Liver (tissue), 9 donors: Measurements from ENCODE around the gene AGMAT. TPM values are rescaled to one million over a fixed set of nuclear protein-coding genes. Genes with fewer than 3 reads are reported as not detected.

Source experiments
- DNase-seq: peaks from one replicate; pipeline ENCODE4 v3.0.0-alpha.2; 2017; ENCODE audit warnings: low spot score
- H3K27ac ChIP-seq, 2 donors: one replicate each; pipeline ENCODE4 v1.7.0; 2013; ENCODE audit warnings: inconsistent platforms in 2 of 2, low read length in 2 of 2, control low read depth in 1 of 2, low read depth in 1 of 2, mild to moderate bottlenecking in 1 of 2
- H3K27me3 ChIP-seq, 4 donors: one replicate each; pipeline versions ENCODE4 v1.6.1 to v1.7.0; 2013; ENCODE audit warnings: low read length in 3 of 4, inconsistent platforms in 1 of 4, mild to moderate bottlenecking in 1 of 4, moderate library complexity in 1 of 4; ENCODE audit not compliant: control insufficient read depth in 4 of 4, insufficient read depth in 4 of 4
- H3K36me3 ChIP-seq, 4 donors: one replicate each; pipeline versions ENCODE4 v1.6.1 to v1.7.0; 2013; ENCODE audit warnings: low read length in 3 of 4, mild to moderate bottlenecking in 3 of 4, low read depth in 1 of 4, moderate library complexity in 1 of 4; ENCODE audit not compliant: control insufficient read depth in 4 of 4, insufficient read depth in 3 of 4
- H3K4me1 ChIP-seq, 4 donors: one replicate each; pipeline versions ENCODE4 v1.6.1 to v1.7.0; 2013; ENCODE audit warnings: low read length in 3 of 4, mild to moderate bottlenecking in 3 of 4, moderate library complexity in 1 of 4; ENCODE audit not compliant: control insufficient read depth in 4 of 4, insufficient read depth in 4 of 4
- H3K4me3 ChIP-seq, 3 donors: one replicate each; pipeline versions ENCODE4 v1.6.1 to v1.7.0; 2013; ENCODE audit warnings: low read length in 3 of 3, control low read depth in 1 of 3, low read depth in 1 of 3, mild to moderate bottlenecking in 1 of 3
- H3K9ac ChIP-seq, 2 donors: one replicate each; pipeline ENCODE4 v1.7.0; 2013; ENCODE audit warnings: low read length in 2 of 2, mild to moderate bottlenecking in 2 of 2, moderate library complexity in 2 of 2, control low read depth in 1 of 2, low read depth in 1 of 2
- H3K9me3 ChIP-seq, 4 donors: one replicate each; pipeline versions ENCODE4 v1.6.1 to v1.7.0; 2013; ENCODE audit warnings: low read length in 3 of 4; ENCODE audit not compliant: control insufficient read depth in 4 of 4
- EGR1 ChIP-seq, 2 donors: IDR thresholded peaks; 2 replicates each; pipeline ENCODE4 v1.6.1; 2016 to 2018; ENCODE audit warnings: antibody characterized with exemption in 2 of 2, low read depth in 2 of 2
- FOXA2 ChIP-seq: IDR thresholded peaks from 2 replicates; pipeline ENCODE4 v1.6.1; 2016; ENCODE audit warnings: antibody characterized with exemption
- HNF4A ChIP-seq, 2 donors: conservative IDR thresholded peaks; 2 replicates each; pipeline ENCODE4 v1.6.1; 2016; ENCODE audit warnings: antibody characterized with exemption in 2 of 2, mild to moderate bottlenecking in 2 of 2
- HNF4G ChIP-seq: IDR thresholded peaks from 2 replicates; pipeline ENCODE4 v1.6.1; 2016; ENCODE audit warnings: antibody characterized with exemption
- JUND ChIP-seq, 2 donors: IDR thresholded peaks; 2 replicates each; pipeline ENCODE4 v1.6.1; 2016; ENCODE audit warnings: antibody characterized with exemption in 2 of 2
- NR2F2 ChIP-seq: IDR thresholded peaks from 2 replicates; pipeline ENCODE4 v1.6.1; 2016; ENCODE audit warnings: antibody characterized with exemption
- RAD21 ChIP-seq, 2 donors: IDR thresholded peaks; 2 replicates each; pipeline ENCODE4 v1.6.1; 2016; ENCODE audit warnings: antibody characterized with exemption in 2 of 2, mild to moderate bottlenecking in 2 of 2
- RXRA ChIP-seq, 2 donors: IDR thresholded peaks; 2 replicates each; pipeline ENCODE4 v1.6.1; 2017 to 2018; ENCODE audit warnings: antibody characterized with exemption in 2 of 2, mild to moderate bottlenecking in 1 of 2
- SP1 ChIP-seq: IDR thresholded peaks from 2 replicates; pipeline ENCODE4 v1.6.1; 2018; ENCODE audit warnings: antibody characterized with exemption, mild to moderate bottlenecking
- YY1 ChIP-seq: IDR thresholded peaks from 2 replicates; pipeline ENCODE4 v1.6.1; 2016; ENCODE audit warnings: antibody characterized with exemption, mild to moderate bottlenecking
- WGBS: extraction: QIAGEN DNeasy Blood & Tissue Kit; methylation state at CpG from one replicate; pipeline ENCODE4 v1.1.7; 2013; 5-methylcytosine and 5-hydroxymethylcytosine counted together
- polyA plus RNA-seq, 2 donors: library from polyadenylated mRNA; stranded (reverse) in 1 of 2; unstranded in 1 of 2; fragments of 200-250 nt in 1 of 2; fragments of >200 nt in 1 of 2; fragmentation: Nextera tagmentation in 1 of 2; extraction: Ambion mirVana in 1 of 2; gene quantifications; one replicate each; pipeline versions ENCODE4 v1.2.1 to v1.2.3, GENCODE V29; 2013 to 2015
- total RNA-seq, 2 donors: library from RNA; depleted of rRNA; stranded (reverse); fragments of >200 nt; gene quantifications; one replicate each; pipeline ENCODE4 v1.2.3, GENCODE V29; 2014
- TF ChIP-seq, protein P1 (sequence below): IDR thresholded peaks from 2 replicates; pipeline ENCODE4 v1.6.1; 2016; ENCODE audit warnings: antibody characterized with exemption
- TF ChIP-seq, protein P2 (sequence below): IDR thresholded peaks from 2 replicates; pipeline ENCODE4 v1.6.1; 2016; ENCODE audit warnings: antibody characterized with exemption
- TF ChIP-seq, protein P3 (sequence below): IDR thresholded peaks from 2 replicates; pipeline ENCODE4 v1.6.1; 2016; ENCODE audit warnings: antibody characterized with exemption
- TF ChIP-seq, protein P4 (sequence below): fragments of 150-350 bp; IDR thresholded peaks from 2 replicates; pipeline ENCODE4 v1.5.1; 2017; ENCODE audit warnings: improper control_type of control experiment, low read depth, low read length; ENCODE audit not compliant: missing input control
- TF ChIP-seq, protein P5 (sequence below): IDR thresholded peaks from 2 replicates; pipeline ENCODE4 v1.6.1; 2016; ENCODE audit warnings: antibody characterized with exemption, mild to moderate bottlenecking
- donor health status: healthy.
- donor health status: healthy.
- donor health status: healthy.
- donor health status: healthy.
- donor health status: healthy.

The AGMAT gene
- total and polyA plus RNA-seq, 4 donors: 31.9 to 83.6 (median 40.6) TPM

DNA sequence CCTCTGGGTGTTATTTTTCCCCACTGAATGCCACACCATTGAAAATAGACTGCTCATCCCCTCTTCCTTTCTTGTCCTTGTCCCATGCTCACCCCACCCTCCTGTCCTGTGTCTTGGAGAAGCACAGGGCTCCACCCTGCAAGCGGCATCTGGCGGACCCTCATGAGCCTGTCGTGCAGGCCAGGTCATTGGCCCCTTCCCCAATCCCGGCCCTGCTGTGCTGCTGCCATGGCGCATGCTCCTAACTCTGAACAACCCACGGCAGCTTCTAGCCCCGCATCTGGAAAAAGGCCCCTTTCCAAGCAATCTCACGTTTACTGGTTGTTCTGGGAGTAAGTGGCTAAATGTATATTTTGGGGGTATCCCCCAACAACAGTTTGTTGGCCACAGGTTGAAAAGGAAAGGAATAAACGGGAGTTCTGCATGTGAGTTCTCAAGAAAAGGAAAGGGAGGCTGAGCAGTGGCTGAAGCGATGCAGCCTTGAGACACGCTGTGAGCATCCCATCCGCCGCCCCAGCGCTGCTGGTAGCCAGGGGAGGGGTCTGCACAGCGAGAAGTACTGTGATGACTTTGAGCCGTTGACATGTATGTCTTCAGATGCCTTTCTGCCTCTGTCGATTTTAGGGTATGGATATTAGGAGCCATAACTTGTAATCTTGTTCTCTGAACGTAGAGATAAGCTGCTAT is 16.3 kb downstream of the AGMAT start:
- Histone ChIP-seq H3K36me3 (peaks cover 9 to 64% (median 46%) of the 10 kb centered on the region in 4 donors), H3K9ac (no peak overlapping the region), H3K27me3 (no peaks in the 10 kb centered on the region), H3K4me3 (no peak overlapping the region), H3K4me1 (no peaks in the 10 kb centered on the region), H3K9me3 (no peaks in the 10 kb centered on the region), H3K27ac (no peak overlapping the region)
- 92% methylated on average over 18 of the region's 18 CpGs for WGBS
- DNase-seq: no peak
- TF ChIP-seq, protein P1, sequence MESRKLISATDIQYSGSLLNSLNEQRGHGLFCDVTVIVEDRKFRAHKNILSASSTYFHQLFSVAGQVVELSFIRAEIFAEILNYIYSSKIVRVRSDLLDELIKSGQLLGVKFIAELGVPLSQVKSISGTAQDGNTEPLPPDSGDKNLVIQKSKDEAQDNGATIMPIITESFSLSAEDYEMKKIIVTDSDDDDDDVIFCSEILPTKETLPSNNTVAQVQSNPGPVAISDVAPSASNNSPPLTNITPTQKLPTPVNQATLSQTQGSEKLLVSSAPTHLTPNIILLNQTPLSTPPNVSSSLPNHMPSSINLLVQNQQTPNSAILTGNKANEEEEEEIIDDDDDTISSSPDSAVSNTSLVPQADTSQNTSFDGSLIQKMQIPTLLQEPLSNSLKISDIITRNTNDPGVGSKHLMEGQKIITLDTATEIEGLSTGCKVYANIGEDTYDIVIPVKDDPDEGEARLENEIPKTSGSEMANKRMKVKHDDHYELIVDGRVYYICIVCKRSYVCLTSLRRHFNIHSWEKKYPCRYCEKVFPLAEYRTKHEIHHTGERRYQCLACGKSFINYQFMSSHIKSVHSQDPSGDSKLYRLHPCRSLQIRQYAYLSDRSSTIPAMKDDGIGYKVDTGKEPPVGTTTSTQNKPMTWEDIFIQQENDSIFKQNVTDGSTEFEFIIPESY: no peak

DNA sequence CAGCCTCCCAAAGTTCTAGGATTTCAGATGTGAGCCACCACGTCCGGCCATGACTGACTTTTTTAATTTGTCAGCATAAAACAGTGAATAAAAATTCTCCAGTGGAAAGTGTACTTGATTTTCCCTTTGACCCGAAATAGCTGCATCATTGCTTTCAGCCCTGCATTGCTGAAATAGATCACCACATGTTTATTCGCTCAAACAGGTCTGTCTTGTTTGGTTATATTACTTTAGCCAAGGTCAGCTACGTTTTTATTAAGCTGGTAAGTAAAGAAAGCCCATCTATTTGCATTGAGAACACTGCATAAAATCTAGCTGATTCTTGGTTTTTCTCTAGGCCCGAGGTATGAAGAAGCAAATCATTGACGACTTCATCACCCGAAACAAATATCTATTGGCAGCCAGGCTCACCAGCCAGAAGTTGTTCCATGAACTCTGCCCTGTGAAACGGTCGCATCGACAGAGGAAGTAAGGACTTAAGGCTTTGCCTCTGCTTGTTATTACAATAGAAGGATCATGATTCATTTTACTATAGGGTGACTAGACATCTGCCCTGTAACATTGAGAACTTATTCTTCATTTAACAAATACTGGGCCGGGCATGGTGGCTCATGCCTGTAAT is 25.6 kb downstream of the AGMAT start:
- Histone ChIP-seq H3K9ac (no peak overlapping the region), H3K27ac (peak overlapping the region; percentile 46 to 47), H3K9me3 (no peaks in the 10 kb centered on the region), H3K4me1 (peaks cover 0 to 8% (median 4%) of the 10 kb centered on the region in 4 donors), H3K4me3 (no peak overlapping the region), H3K36me3 (peaks cover 8 to 22% (median 11%) of the 10 kb centered on the region in 4 donors), H3K27me3 (no peaks in the 10 kb centered on the region)
- 38% methylated on average over 12 of the region's 12 CpGs for WGBS
- DNase-seq: no peak
- TF ChIP-seq HNF4G (peak; percentile 33), SP1 (peak; percentile 84), RAD21 (IDR thresholded peaks at IDR 0.05) (peak; percentile 18 to 22), FOXA2 (peak; percentile 65), JUND (IDR thresholded peaks at IDR 0.05) (peak in 1 of 2 donors; percentile 31), EGR1 (IDR thresholded peaks at IDR 0.05; ENCODE audit: low read depth in 2 of 2) (no peak), HNF4A (conservative IDR thresholded peaks at IDR 0.05) (peak; percentile 82 to 83), RXRA (IDR thresholded peaks at IDR 0.05) (peak; percentile 43 to 51), NR2F2 (no peak), YY1 (peak; percentile 28)
- TF ChIP-seq, protein P2, sequence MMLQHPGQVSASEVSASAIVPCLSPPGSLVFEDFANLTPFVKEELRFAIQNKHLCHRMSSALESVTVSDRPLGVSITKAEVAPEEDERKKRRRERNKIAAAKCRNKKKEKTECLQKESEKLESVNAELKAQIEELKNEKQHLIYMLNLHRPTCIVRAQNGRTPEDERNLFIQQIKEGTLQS: no peak
- TF ChIP-seq, protein P3, sequence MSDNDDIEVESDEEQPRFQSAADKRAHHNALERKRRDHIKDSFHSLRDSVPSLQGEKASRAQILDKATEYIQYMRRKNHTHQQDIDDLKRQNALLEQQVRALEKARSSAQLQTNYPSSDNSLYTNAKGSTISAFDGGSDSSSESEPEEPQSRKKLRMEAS: peak; percentile 40
- TF ChIP-seq, protein P4, sequence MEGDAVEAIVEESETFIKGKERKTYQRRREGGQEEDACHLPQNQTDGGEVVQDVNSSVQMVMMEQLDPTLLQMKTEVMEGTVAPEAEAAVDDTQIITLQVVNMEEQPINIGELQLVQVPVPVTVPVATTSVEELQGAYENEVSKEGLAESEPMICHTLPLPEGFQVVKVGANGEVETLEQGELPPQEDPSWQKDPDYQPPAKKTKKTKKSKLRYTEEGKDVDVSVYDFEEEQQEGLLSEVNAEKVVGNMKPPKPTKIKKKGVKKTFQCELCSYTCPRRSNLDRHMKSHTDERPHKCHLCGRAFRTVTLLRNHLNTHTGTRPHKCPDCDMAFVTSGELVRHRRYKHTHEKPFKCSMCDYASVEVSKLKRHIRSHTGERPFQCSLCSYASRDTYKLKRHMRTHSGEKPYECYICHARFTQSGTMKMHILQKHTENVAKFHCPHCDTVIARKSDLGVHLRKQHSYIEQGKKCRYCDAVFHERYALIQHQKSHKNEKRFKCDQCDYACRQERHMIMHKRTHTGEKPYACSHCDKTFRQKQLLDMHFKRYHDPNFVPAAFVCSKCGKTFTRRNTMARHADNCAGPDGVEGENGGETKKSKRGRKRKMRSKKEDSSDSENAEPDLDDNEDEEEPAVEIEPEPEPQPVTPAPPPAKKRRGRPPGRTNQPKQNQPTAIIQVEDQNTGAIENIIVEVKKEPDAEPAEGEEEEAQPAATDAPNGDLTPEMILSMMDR: no peak
- TF ChIP-seq, protein P5, sequence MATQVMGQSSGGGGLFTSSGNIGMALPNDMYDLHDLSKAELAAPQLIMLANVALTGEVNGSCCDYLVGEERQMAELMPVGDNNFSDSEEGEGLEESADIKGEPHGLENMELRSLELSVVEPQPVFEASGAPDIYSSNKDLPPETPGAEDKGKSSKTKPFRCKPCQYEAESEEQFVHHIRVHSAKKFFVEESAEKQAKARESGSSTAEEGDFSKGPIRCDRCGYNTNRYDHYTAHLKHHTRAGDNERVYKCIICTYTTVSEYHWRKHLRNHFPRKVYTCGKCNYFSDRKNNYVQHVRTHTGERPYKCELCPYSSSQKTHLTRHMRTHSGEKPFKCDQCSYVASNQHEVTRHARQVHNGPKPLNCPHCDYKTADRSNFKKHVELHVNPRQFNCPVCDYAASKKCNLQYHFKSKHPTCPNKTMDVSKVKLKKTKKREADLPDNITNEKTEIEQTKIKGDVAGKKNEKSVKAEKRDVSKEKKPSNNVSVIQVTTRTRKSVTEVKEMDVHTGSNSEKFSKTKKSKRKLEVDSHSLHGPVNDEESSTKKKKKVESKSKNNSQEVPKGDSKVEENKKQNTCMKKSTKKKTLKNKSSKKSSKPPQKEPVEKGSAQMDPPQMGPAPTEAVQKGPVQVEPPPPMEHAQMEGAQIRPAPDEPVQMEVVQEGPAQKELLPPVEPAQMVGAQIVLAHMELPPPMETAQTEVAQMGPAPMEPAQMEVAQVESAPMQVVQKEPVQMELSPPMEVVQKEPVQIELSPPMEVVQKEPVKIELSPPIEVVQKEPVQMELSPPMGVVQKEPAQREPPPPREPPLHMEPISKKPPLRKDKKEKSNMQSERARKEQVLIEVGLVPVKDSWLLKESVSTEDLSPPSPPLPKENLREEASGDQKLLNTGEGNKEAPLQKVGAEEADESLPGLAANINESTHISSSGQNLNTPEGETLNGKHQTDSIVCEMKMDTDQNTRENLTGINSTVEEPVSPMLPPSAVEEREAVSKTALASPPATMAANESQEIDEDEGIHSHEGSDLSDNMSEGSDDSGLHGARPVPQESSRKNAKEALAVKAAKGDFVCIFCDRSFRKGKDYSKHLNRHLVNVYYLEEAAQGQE: peak; percentile 95
- TF ChIP-seq, protein P1: peak; percentile 34
